SK-N-SH (cell line): ENCODE data around the gene EFCAB13. TPM values are rescaled to one million over a fixed set of nuclear protein-coding genes. Genes with fewer than 3 reads are reported as not detected.

Experiments used
- CTCF ChIA-PET: fragments of 300-600, 350-600 bp; formaldehyde crosslinking; extraction: SDS; loops from one replicate; lab custom pipeline; 2021; lab: Yijun Ruan, JAX
- POLR2A ChIA-PET: fragments of 350-600 bp; sonication (Branson Sonifier 250); formaldehyde crosslinking; extraction: SDS; loops from one replicate; lab custom pipeline; 2020; ENCODE audit warnings: antibody characterized with exemption, inconsistent platforms; lab: Yijun Ruan, JAX
- DNase-seq: peaks from one replicate; pipeline ENCODE4 v3.0.0; 2012
- H2AFZ ChIP-seq: fragments of 200-600 bp; sonication (generic); 2 replicates; pipeline ENCODE4 v1.8.1; 2016; ENCODE audit warnings: antibody characterized with exemption, mild to moderate bottlenecking, low read depth
- H3F3A ChIP-seq: fragments of 200-600 bp; sonication (generic); replicated peaks from 2 replicates; pipeline ENCODE3; 2016; ENCODE audit warnings: antibody characterized with exemption, mild to moderate bottlenecking; ENCODE audit not compliant: insufficient read depth
- H3K27ac ChIP-seq, 2 experiments: fragments of 200-500 bp in 1 of 2; fragments of 200-600 bp in 1 of 2; sonication (Bioruptor generic) in 1 of 2; sonication (generic), shearing (Covaris generic) in 1 of 2; 2 replicates each; pipeline versions ENCODE4 v1.5.1 to v1.6.1; 2014 to 2016; ENCODE audit warnings: low read depth in 2 of 2, inconsistent platforms in 1 of 2, low read length in 1 of 2, mild to moderate bottlenecking in 1 of 2, mixed read lengths in 1 of 2
- H3K27me3 ChIP-seq: fragments of 200-600 bp; sonication (generic), shearing (Covaris generic); 2 replicates; pipeline ENCODE4 v1.6.1; 2016; ENCODE audit warnings: mixed run types; ENCODE audit not compliant: insufficient read depth
- H3K36me3 ChIP-seq, 2 experiments: fragments of 200-500 bp in 1 of 2; fragments of 200-600 bp in 1 of 2; sonication (Bioruptor generic) in 1 of 2; sonication (generic) in 1 of 2; replicated peaks in 1 of 2; 2 replicates each; pipeline versions ENCODE3 to v1.5.1; 2014 to 2016; ENCODE audit warnings: low read length in 1 of 2, mild to moderate bottlenecking in 1 of 2; ENCODE audit not compliant: insufficient read depth in 2 of 2, control insufficient read depth in 1 of 2
- H3K4me1 ChIP-seq, 2 experiments: fragments of 200-500 bp in 1 of 2; fragments of 200-600 bp in 1 of 2; sonication (Bioruptor generic) in 1 of 2; sonication (generic), shearing (Covaris generic) in 1 of 2; 2 replicates each; pipeline versions ENCODE4 v1.5.1 to v1.6.1; 2014 to 2016; ENCODE audit warnings: low read depth in 1 of 2, low read length in 1 of 2, mixed run types in 1 of 2; ENCODE audit not compliant: insufficient read depth in 2 of 2, control insufficient read depth in 1 of 2
- H3K4me2 ChIP-seq: fragments of 200-600 bp; sonication (generic), shearing (Covaris generic); 2 replicates; pipeline ENCODE4 v1.6.1; 2017; ENCODE audit warnings: mixed run types
- H3K4me3 ChIP-seq, 2 experiments: fragments of 200-500 bp in 1 of 2; fragments of 200-600 bp in 1 of 2; sonication (Bioruptor generic) in 1 of 2; sonication (generic), shearing (Covaris generic) in 1 of 2; 2 replicates each; pipeline versions ENCODE4 v1.5.1 to v1.8.1; 2014 to 2016; ENCODE audit warnings: low read depth in 2 of 2, inconsistent platforms in 1 of 2, low read length in 1 of 2, mild to moderate bottlenecking in 1 of 2, mixed read lengths in 1 of 2, moderate library complexity in 1 of 2
- H3K79me2 ChIP-seq: fragments of 200-600 bp; sonication (generic); 2 replicates; pipeline ENCODE4 v1.8.1; 2017; ENCODE audit warnings: mild to moderate bottlenecking; ENCODE audit not compliant: insufficient read depth
- H3K9ac ChIP-seq: fragments of 200-600 bp; sonication (generic); 2 replicates; pipeline ENCODE4 v1.6.1; 2017; ENCODE audit warnings: mixed run types
- H3K9me2 ChIP-seq: fragments of 200-600 bp; sonication (generic); 2 replicates; pipeline ENCODE4 v1.6.1; 2017; ENCODE audit warnings: mixed run types
- H3K9me3 ChIP-seq: fragments of 200-600 bp; sonication (generic); 2 replicates; pipeline ENCODE4 v1.6.1; 2017; ENCODE audit warnings: mixed run types, mild to moderate bottlenecking, moderate library complexity
- H4K20me1 ChIP-seq: fragments of 200-600 bp; sonication (generic); 2 replicates; pipeline ENCODE4 v1.6.1; 2017; ENCODE audit warnings: mild to moderate bottlenecking, mixed run types; ENCODE audit not compliant: insufficient read depth
- CHD2 ChIP-seq: fragments of 150-350 bp; IDR thresholded peaks from 2 replicates; pipeline ENCODE4 v1.6.1; 2018; ENCODE audit warnings: low read length; ENCODE audit not compliant: partially characterized antibody
- CTCF ChIP-seq: fragments of 200-600 bp; sonication (generic); IDR thresholded peaks from 2 replicates; pipeline ENCODE4 v1.6.1; 2017; ENCODE audit warnings: antibody characterized with exemption, mild to moderate bottlenecking, moderate library complexity
- ELF1 ChIP-seq: IDR thresholded peaks from 2 replicates; pipeline ENCODE4 v1.4.0; 2012
- EP300 ChIP-seq, 2 experiments: IDR thresholded peaks; 2 replicates each; pipeline versions ENCODE4 v1.4.0 to v1.6.1; 2012; ENCODE audit warnings: borderline replicate concordance in 1 of 2, low read depth in 1 of 2, low read length in 1 of 2
- FOSL2 ChIP-seq: IDR thresholded peaks from 2 replicates; pipeline ENCODE4 v1.4.0; 2012; ENCODE audit warnings: low read depth, mild to moderate bottlenecking, moderate library complexity, borderline replicate concordance
- FOXJ3 ChIP-seq: sonication (generic); formaldehyde crosslinking; IDR thresholded peaks from 2 replicates; pipeline ENCODE4 v1.5.1; 2020; ENCODE audit warnings: mild to moderate bottlenecking, missing genetic modification reagents
- GATA2 ChIP-seq: sonication (generic); formaldehyde crosslinking; IDR thresholded peaks from 2 replicates; pipeline ENCODE4 v1.5.0; 2020; ENCODE audit warnings: mild to moderate bottlenecking, missing genetic modification reagents
- IRF3 ChIP-seq: fragments of 150-350 bp; IDR thresholded peaks from 2 replicates; pipeline ENCODE4 v1.6.1; 2016; ENCODE audit warnings: mild to moderate bottlenecking, low read depth, low read length
- JUND ChIP-seq: IDR thresholded peaks from 2 replicates; pipeline ENCODE4 v1.4.0; 2012
- MXI1 ChIP-seq: IDR thresholded peaks from 2 replicates; pipeline ENCODE4 v1.6.1; 2012; ENCODE audit warnings: mild to moderate bottlenecking, low read depth, low read length, improper control_type of control experiment
- RAD21 ChIP-seq: IDR thresholded peaks from 2 replicates; pipeline ENCODE4 v1.6.1; 2012; ENCODE audit warnings: mild to moderate bottlenecking, low read length
- SIN3A ChIP-seq: IDR thresholded peaks from 2 replicates; pipeline ENCODE4 v1.6.1; 2012; ENCODE audit warnings: low read depth, mild to moderate bottlenecking, low read length, moderate library complexity, borderline replicate concordance
- TCF12 ChIP-seq: IDR thresholded peaks from 2 replicates; pipeline ENCODE4 v1.4.0; 2012
- TEAD4 ChIP-seq: IDR thresholded peaks from 2 replicates; pipeline ENCODE4 v1.4.0; 2012; ENCODE audit warnings: mild to moderate bottlenecking, borderline replicate concordance; ENCODE audit not compliant: insufficient read depth
- USF1 ChIP-seq: IDR thresholded peaks from 2 replicates; pipeline ENCODE4 v1.4.0; 2012; ENCODE audit warnings: low read depth, borderline replicate concordance
- YY1 ChIP-seq: IDR thresholded peaks from 2 replicates; pipeline ENCODE4 v1.4.0; 2012; ENCODE audit warnings: low read depth, mild to moderate bottlenecking
- WGBS: methylation state at CpG from one replicate; pipeline ENCODE4 v1.1.6; 2017; ENCODE audit warnings: low lambda C conversion rate; 5-methylcytosine and 5-hydroxymethylcytosine counted together
- polyA plus RNA-seq, 3 experiments: library from polyadenylated mRNA; depleted of rRNA; stranded (reverse); fragments of >200 nt; gene quantifications; 2 replicates each; pipeline ENCODE4 v1.2.3, GENCODE V29; 2012

The EFCAB13 gene
- polyA plus RNA-seq, 1 of the 3 experiments (the other 2 are of a cell fraction): 0.16 TPM

GRCh38 chr17:47325176-47325575 lies 1.4 kb downstream of the EFCAB13 start:
- Histone ChIP-seq H3K4me3 (no peak overlapping the region), H3K79me2 (no peaks in the 10 kb centered on the region), H3K27ac (no peak overlapping the region), H3K4me2 (no peak overlapping the region), H2AFZ (no peak overlapping the region), H3F3A (no peaks in the 10 kb centered on the region), H3K9me2 (no peaks in the 10 kb centered on the region), H3K27me3 (no peaks in the 10 kb centered on the region), H3K9me3 (peaks cover 15% of the 10 kb centered on the region), H4K20me1 (no peaks in the 10 kb centered on the region), H3K9ac (no peak overlapping the region), H3K4me1 (peaks cover 0 to 6% of the 10 kb centered on the region in 2 experiments; a peak in 1 of 4 replicates), H3K36me3 (peaks cover 0 to 3% of the 10 kb centered on the region in 2 experiments)
- WGBS: 77% methylated on average over 1 of the region's 1 CpG
- ChIA-PET CTCF (interaction anchor here (0.8 kb wide), 1 partner anchor 9 kb away, joined by 3 read pairs; no protein-coding TSS in a partner anchor), POLR2A (no interaction called here)
- no peak for TF ChIP-seq TCF12
- TF ChIP-seq EP300 (IDR thresholded peaks at IDR 0.05; ENCODE audit: borderline replicate concordance in 1 of 2, low read depth in 1 of 2, low read length in 1 of 2): no peak
- TF ChIP-seq TEAD4: no peak
- TF ChIP-seq ELF1: no peak
- DNase-seq: no peak

GRCh38 chr17:47330548-47330947 lies 6.8 kb downstream of the EFCAB13 start:
- 89% methylated on average over 2 of the region's 2 CpGs for WGBS
- H3K79me2 ChIP-seq: no peaks in the 10 kb centered on the region
- H3K27ac ChIP-seq: no peak overlapping the region
- H3K9me3 ChIP-seq: 0 out of 2 replicates have a peak, but pooled peaks cover 3% of the 10 kb centered on the region
- no peaks in the 10 kb centered on the region for H3K27me3 ChIP-seq
- no peak overlapping the region for H3K4me3 ChIP-seq
- no peak overlapping the region for H3K9ac ChIP-seq
- no peak for TF ChIP-seq CTCF
- no peak for TF ChIP-seq FOSL2
- no peak for TF ChIP-seq CHD2
- TF ChIP-seq JUND: no peak
- H3K4me1 ChIP-seq: no peaks in the 10 kb centered on the region
- no peaks in the 10 kb centered on the region for H3K36me3 ChIP-seq
- H3K9me2 ChIP-seq: no peaks in the 10 kb centered on the region
- no peaks in the 10 kb centered on the region for H3F3A ChIP-seq
- no peaks in the 10 kb centered on the region for H4K20me1 ChIP-seq
- H3K4me2 ChIP-seq: no peak overlapping the region
- ChIA-PET CTCF (interaction anchor here (1.0 to 1.5 kb wide), 3 partner anchors 14 to 286 kb away, joined by 3 to 7 read pairs (median 3); no protein-coding TSS in a partner anchor), POLR2A (no interaction called here)
- DNase-seq: no peak
- H2AFZ ChIP-seq: no peak overlapping the region

DNA sequence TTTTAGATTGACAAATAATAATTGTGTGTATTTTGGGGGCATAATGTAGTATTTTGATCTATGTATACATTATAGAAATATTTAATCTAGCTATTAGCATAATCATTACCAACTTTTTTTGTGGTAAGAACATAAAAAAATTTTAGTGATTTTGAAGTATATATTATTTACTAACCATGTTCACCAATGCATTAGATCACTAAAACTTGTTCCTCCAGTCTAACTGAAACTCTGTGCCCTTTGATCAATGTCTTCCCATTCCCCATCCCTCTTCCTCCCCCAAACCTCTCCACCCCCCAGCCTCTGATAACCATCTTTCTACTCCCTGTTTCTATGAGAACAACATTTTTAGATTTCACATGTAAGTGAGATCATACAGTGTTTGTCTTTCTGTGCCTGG lies 8.5 kb downstream of the EFCAB13 start:
- H3K4me3 ChIP-seq: no peak overlapping the region
- H4K20me1 ChIP-seq: no peaks in the 10 kb centered on the region
- no peak for TF ChIP-seq USF1
- TF ChIP-seq FOSL2: no peak
- TF ChIP-seq YY1: no peak
- TF ChIP-seq SIN3A: no peak
- no peak for TF ChIP-seq JUND
- no peak for TF ChIP-seq TEAD4
- TF ChIP-seq TCF12: no peak
- no peak for TF ChIP-seq FOXJ3
- TF ChIP-seq GATA2: no peak
- no peak for TF ChIP-seq CHD2
- no peak for TF ChIP-seq MXI1
- no peak for TF ChIP-seq RAD21
- TF ChIP-seq IRF3: no peak
- H3K27ac ChIP-seq: no peak overlapping the region
- ChIA-PET CTCF (interaction anchor here (1.5 kb wide), 1 partner anchor 103 kb away, joined by 4 read pairs; no protein-coding TSS in a partner anchor), POLR2A (no interaction called here)
- H3K79me2 ChIP-seq: no peaks in the 10 kb centered on the region
- H3K9me3 ChIP-seq: 0 out of 2 replicates have a peak, but pooled peaks cover 3% of the 10 kb centered on the region
- H3K4me2 ChIP-seq: no peak overlapping the region
- no peak overlapping the region for H2AFZ ChIP-seq
- H3K27me3 ChIP-seq: no peaks in the 10 kb centered on the region
- H3F3A ChIP-seq: no peaks in the 10 kb centered on the region
- H3K4me1 ChIP-seq: no peaks in the 10 kb centered on the region
- no peak overlapping the region for H3K9ac ChIP-seq
- no peaks in the 10 kb centered on the region for H3K36me3 ChIP-seq
- no peaks in the 10 kb centered on the region for H3K9me2 ChIP-seq
- no peak for DNase-seq
